K562 (cell line): Measurements from ENCODE around the gene TMEM121. TPM values are rescaled to one million over a fixed set of nuclear protein-coding genes. Genes with fewer than 3 reads are reported as not detected.

Experiments
- ATAC-seq: fragments of 200-7000 bp; cut with Tn5 transposase; 3 replicates; pipeline ENCODE4 v1.9.1; 2020; ENCODE audit warnings: moderate library complexity
- BruUV-seq: library from RNA; stranded (reverse); fragments of 400-500 nt; replicated peaks from 2 replicates; lab custom pipeline; 2021; lab: Mats Ljungman, UMichigan
- CTCF ChIA-PET: fragments of 300-600 bp; formaldehyde crosslinking; extraction: SDS; loops from one replicate; lab custom pipeline; 2021; ENCODE audit warnings: low intra/inter-chr PET ratio; lab: Yijun Ruan, JAX
- POLR2A ChIA-PET: fragments of 300-600, 350-650 bp; sonication (Branson Sonifier 250); formaldehyde crosslinking; extraction: SDS; loops from one replicate; lab custom pipeline; 2021; ENCODE audit warnings: antibody characterized with exemption, inconsistent platforms; lab: Yijun Ruan, JAX
- DNase-seq, 4 experiments: peaks; one replicate each; pipeline versions ENCODE4 v3.0.0 to v3.0.0-alpha.2; 2011 to 2018; ENCODE audit warnings: low spot score in 3 of 4, mixed read lengths in 3 of 4; ENCODE audit errors: extremely low read depth in 1 of 4
- FAIRE-seq: peaks from 2 replicates; lab custom pipeline; 2011; peaks lifted over from hg19 to GRCh38; lab: Jason Lieb, UNC
- H2AFZ ChIP-seq: 2 replicates; pipeline ENCODE4 v1.6.0; 2011; ENCODE audit warnings: low read depth, low read length, control low read depth, inconsistent platforms
- H3K27ac ChIP-seq: fragments of 200-600 bp; 3 replicates; pipeline ENCODE4 v1.8.0; 2011; ENCODE audit warnings: low read depth, mild to moderate bottlenecking, control low read depth, inconsistent platforms, low read length, moderate library complexity, mixed read lengths; ENCODE audit errors: extremely low read depth
- H3K27me3 ChIP-seq, 2 experiments: fragments of 300-600 bp in 1 of 2; 2 replicates in 1 of 2; 3 replicates in 1 of 2; pipeline versions ENCODE4 v1.6.0 to v1.8.0; 2011; ENCODE audit warnings: inconsistent platforms in 2 of 2, low read length in 2 of 2, mild to moderate bottlenecking in 1 of 2, mixed read lengths in 1 of 2, moderate library complexity in 1 of 2; ENCODE audit not compliant: control insufficient read depth in 2 of 2, insufficient read depth in 2 of 2
- H3K36me3 ChIP-seq: fragments of 300-600 bp; 3 replicates; pipeline ENCODE4 v1.8.0; 2011; ENCODE audit warnings: mild to moderate bottlenecking, low read length, inconsistent platforms; ENCODE audit not compliant: control insufficient read depth, insufficient read depth
- H3K4me1 ChIP-seq, 2 experiments: fragments of 200-600 bp in 1 of 2; replicated peaks in 1 of 2; 2 replicates in 1 of 2; 3 replicates in 1 of 2; pipeline versions ENCODE4 v1.5.1 to v1.8.0; 2011; ENCODE audit warnings: inconsistent platforms in 2 of 2, low read length in 2 of 2, mild to moderate bottlenecking in 1 of 2, mixed read lengths in 1 of 2, moderate library complexity in 1 of 2; ENCODE audit not compliant: control insufficient read depth in 2 of 2, insufficient read depth in 2 of 2
- H3K4me2 ChIP-seq: 2 replicates; pipeline ENCODE4 v1.6.1; 2011; ENCODE audit warnings: low read length, control low read depth, inconsistent platforms, mixed read lengths; ENCODE audit not compliant: insufficient read depth
- H3K4me3 ChIP-seq: fragments of 200-600 bp; sonication (generic), shearing (Covaris generic); 2 replicates; pipeline ENCODE4 v1.5.1; 2016; ENCODE audit warnings: control low read depth, inconsistent platforms
- H3K79me2 ChIP-seq: fragments of 200-600 bp; 3 replicates; pipeline ENCODE4 v1.8.0; 2011; ENCODE audit warnings: low read length, inconsistent platforms; ENCODE audit not compliant: control insufficient read depth, insufficient read depth
- H3K9ac ChIP-seq, 2 experiments: 2 replicates each; pipeline versions ENCODE4 v1.6.0 to v1.6.1; 2011; ENCODE audit warnings: low read depth in 2 of 2, low read length in 2 of 2, control low read depth in 1 of 2, inconsistent platforms in 1 of 2, mild to moderate bottlenecking in 1 of 2, mixed read lengths in 1 of 2; ENCODE audit not compliant: insufficient read depth in 1 of 2
- H3K9me1 ChIP-seq: one replicate; pipeline ENCODE4 v1.6.0; 2011; ENCODE audit warnings: inconsistent platforms, mild to moderate bottlenecking, low read length, moderate library complexity; ENCODE audit not compliant: control insufficient read depth, insufficient read depth
- H3K9me3 ChIP-seq: replicated peaks from 2 replicates; pipeline ENCODE4 v1.5.1; 2011; ENCODE audit warnings: low read depth, low read length, inconsistent platforms; ENCODE audit not compliant: control insufficient read depth, insufficient read depth
- H4K20me1 ChIP-seq: replicated peaks from 2 replicates; pipeline ENCODE4 v1.6.1; 2011; ENCODE audit warnings: low read length, inconsistent platforms, mixed read lengths; ENCODE audit not compliant: control insufficient read depth, insufficient read depth
- ARID4B ChIP-seq: sonication (generic); formaldehyde crosslinking; IDR thresholded peaks from 2 replicates; pipeline ENCODE4 v1.8.0; 2022; ENCODE audit warnings: mild to moderate bottlenecking, missing genetic modification reagents
- ASH1L ChIP-seq: fragments of 450-650 bp; IDR thresholded peaks from 2 replicates; pipeline ENCODE4 v1.6.1; 2018; ENCODE audit warnings: borderline replicate concordance, mild to moderate bottlenecking, low read depth; ENCODE audit not compliant: partially characterized antibody
- CHAMP1 ChIP-seq: fragments of 450-650 bp; IDR thresholded peaks from 2 replicates; pipeline ENCODE4 v1.6.1; 2016; ENCODE audit warnings: mild to moderate bottlenecking
- HLTF ChIP-seq: fragments of 450-650 bp; IDR thresholded peaks from 2 replicates; pipeline ENCODE4 v1.6.1; 2016
- MCM3 ChIP-seq: fragments of 450-650 bp; IDR thresholded peaks from 2 replicates; pipeline ENCODE4 v1.6.1; 2016
- PYGO2 ChIP-seq: fragments of 450-650 bp; IDR thresholded peaks from 2 replicates; pipeline ENCODE4 v1.6.1; 2016; ENCODE audit warnings: mild to moderate bottlenecking, missing genetic modification characterization, moderate library complexity, missing compliant biosample characterization
- SIX5 ChIP-seq, 2 experiments: IDR thresholded peaks; 2 replicates each; pipeline ENCODE4 v1.6.1; 2011; ENCODE audit warnings: low read length in 2 of 2, borderline replicate concordance in 1 of 2, low read depth in 1 of 2, mild to moderate bottlenecking in 1 of 2, moderate library complexity in 1 of 2; ENCODE audit not compliant: insufficient read depth in 1 of 2
- XRCC4 ChIP-seq: IDR thresholded peaks from one replicate; pipeline ENCODE4 v1.6.1; 2011; ENCODE audit not compliant: insufficient read depth, insufficient read length; ENCODE audit errors: extremely low read depth
- WGBS: fragments of 100-300 bp; shearing (Covaris generic); methylation state at CpG from one replicate; pipeline ENCODE4 v1.1.6; 2016; ENCODE audit warnings: low coverage, mixed read lengths; ENCODE audit not compliant: insufficient coverage; ENCODE audit errors: missing lambda C conversion rate; 5-methylcytosine and 5-hydroxymethylcytosine counted together
- in situ Hi-C: fragments of 300-500 bp; cut with MboI; formaldehyde crosslinking; loops from 4 replicates; pipeline ENCODE4 v1.15.0; 2018; ENCODE audit warnings: inconsistent platforms, mixed read lengths
- intact Hi-C: fragments of 100-400 bp; cut with micrococcal nuclease; formaldehyde crosslinking; loops from 2 replicates; pipeline ENCODE4 v1.14.2; 2022
- polyA plus RNA-seq, 8 experiments: library from polyadenylated mRNA; depleted of rRNA in 4 of 8; stranded (reverse) in 5 of 8; unstranded in 3 of 8; fragments of >200 nt; fragmentation: Nextera tagmentation in 2 of 8; fragmentation: Illumina TruSeq in 1 of 8; extraction: Ambion mirVana in 2 of 8; extraction: Trizol in 1 of 8; gene quantifications; 2 replicates each; pipeline versions ENCODE4 v1.2.1 to v1.2.3, GENCODE V29; 2011 to 2014; ENCODE audit warnings: inconsistent platforms in 1 of 8, missing spikeins in 1 of 8
- total RNA-seq, 7 experiments: library from RNA; depleted of rRNA in 6 of 7; stranded (reverse); fragments of >200 nt in 6 of 7; fragmentation: Illumina TruSeq in 2 of 7; extraction: Trizol in 2 of 7; gene quantifications; 2 replicates each; pipeline versions ENCODE4 v1.2.1 to v1.2.3, GENCODE V29; 2011 to 2021; ENCODE audit warnings: low replicate concordance in 1 of 7

The TMEM121 gene
- total and polyA plus RNA-seq, 9 of the 15 experiments (the other 6 are each of a cell fraction or from before 2014, with no cell fraction given), result 0.31 to 0.36 TPM; not detected in 7

- ChIA-PET POLR2A (interaction anchor here (1.1 kb wide), 1 partner anchor 18 kb away, joined by 3 read pairs; no protein-coding TSS in a partner anchor), CTCF (no interaction called here)
- no TSS peak for BruUV-seq
- no peak for ATAC-seq
- H4K20me1 ChIP-seq, result peaks cover 6% of the 10 kb centered on the region
- H3K9me3 ChIP-seq, result no peaks in the 10 kb centered on the region
- H3K4me1 ChIP-seq, result peaks cover 0 to 79% of the 10 kb centered on the region in 2 experiments; a peak in 4 of 5 replicates
- intact Hi-C loops (no loop called here), in situ Hi-C loops (no loop called here)
- H3K4me2 ChIP-seq, result no peak overlapping the region
- DNase-seq, result no peak
- H2AFZ ChIP-seq, result no peak overlapping the region
- H3K79me2 ChIP-seq, result peaks cover 5% of the 10 kb centered on the region; the same call in 2 of the 3 replicates
- no peak for FAIRE-seq
- 88% methylated on average over 8 of the region's 16 CpGs for whole genome bisulfite sequencing
- no peak for TF ChIP-seq MCM3
- no peak for TF ChIP-seq PYGO2
- TF ChIP-seq SIX5 (IDR thresholded peaks at IDR 0.05; ENCODE audit: borderline replicate concordance in 1 of 2, insufficient read depth in 1 of 2, low read depth in 1 of 2, low read length in 2 of 2), result no peak
- TF ChIP-seq XRCC4, result no peak
- TF ChIP-seq HLTF, result no peak
- TF ChIP-seq, all 486 proteins: peak for 0
- no peak overlapping the region for H3K27ac ChIP-seq
- peak overlapping the region in 1 of 2 experiments; percentile 9; a peak in 1 of 4 replicates for H3K9ac ChIP-seq
- H3K36me3 ChIP-seq, result peaks cover 2% of the 10 kb centered on the region; the same call in 1 of the 3 replicates
- no peak overlapping the region for H3K4me3 ChIP-seq
- no peaks in the 10 kb centered on the region for H3K27me3 ChIP-seq
- no peaks in the 10 kb centered on the region for H3K9me1 ChIP-seq
These were observed 32.3 kb upstream of the TMEM121 start for GRCh38 chr14:105493921-105494605.

GRCh38 chr14:105494606-105494929, 31.8 kb upstream of the TMEM121 start:
- DNase-seq (no peak), FAIRE-seq (no peak), ATAC-seq (no peak)
- BruUV-seq, result no TSS peak
- no peaks in the 10 kb centered on the region for H3K27me3 ChIP-seq
- H3K79me2 ChIP-seq, result peaks cover 5% of the 10 kb centered on the region; the same call in 2 of the 3 replicates
- no peak overlapping the region for H2AFZ ChIP-seq
- H3K4me1 ChIP-seq, result peaks cover 0 to 79% of the 10 kb centered on the region in 2 experiments; a peak in 3 of 5 replicates
- CTCF ChIA-PET, result no interaction called here
- no peak overlapping the region for H3K9ac ChIP-seq
- peaks cover 2% of the 10 kb centered on the region; the same call in 1 of the 3 replicates for H3K36me3 ChIP-seq
- H3K9me3 ChIP-seq, result no peaks in the 10 kb centered on the region
- no peak overlapping the region for H3K4me2 ChIP-seq
- H3K9me1 ChIP-seq, result no peaks in the 10 kb centered on the region
- POLR2A ChIA-PET, result interaction anchor here (1.1 kb wide), 1 partner anchor 17 kb away, joined by 3 read pairs; no protein-coding TSS in a partner anchor
- in situ Hi-C loops, result no loop called here
- peaks cover 6% of the 10 kb centered on the region for H4K20me1 ChIP-seq
- intact Hi-C loops, result no loop called here
- 98% methylated on average over 4 of the region's 6 CpGs for WGBS
- H3K27ac ChIP-seq, result no peak overlapping the region
- H3K4me3 ChIP-seq, result no peak overlapping the region
- TF ChIP-seq CHAMP1 (no peak), ARID4B (CRISPR knock-in tag) (no peak), ASH1L (no peak)
